B cell (primary cell): ENCODE measurements around the gene HS3ST2. TPM values are rescaled to one million over a fixed set of nuclear protein-coding genes. Genes with fewer than 3 reads are reported as not detected.

Experiments
- ATAC-seq: fragments of 200-7000 bp; cut with Tn5 transposase; one replicate; pipeline ENCODE4 v1.10.0; 2021; ENCODE audit warnings: low read depth, mild to moderate bottlenecking, moderate number of reproducible peaks, moderate library complexity
- CTCF ChIA-PET: fragments of 350-600 bp; sonication (Branson Sonifier 250); formaldehyde crosslinking; loops from one replicate; lab custom pipeline; 2021; ENCODE audit warnings: antibody characterized with exemption, inconsistent platforms; lab: Charles Lee
- POLR2A ChIA-PET: fragments of 350-600 bp; sonication (Branson Sonifier 250); formaldehyde crosslinking; loops from one replicate; lab custom pipeline; 2021; ENCODE audit warnings: antibody characterized with exemption; lab: Charles Lee
- DNase-seq: peaks from one replicate; pipeline ENCODE4 v3.0.0; 2013
- H2AFZ ChIP-seq: 2 replicates; pipeline ENCODE4 v1.6.1; 2012; ENCODE audit warnings: mild to moderate bottlenecking, low read depth, low read length; ENCODE audit not compliant: insufficient read depth, poor library complexity, severe bottlenecking
- H3K27ac ChIP-seq, 2 donors: 1 replicate in 1 of 2; 2 replicates in 1 of 2; pipeline ENCODE4 v1.5.1; 2012 to 2013; ENCODE audit warnings: low read length in 2 of 2, mild to moderate bottlenecking in 2 of 2, moderate library complexity in 1 of 2
- H3K27me3 ChIP-seq, 4 experiments: fragments of 200-600 bp in 1 of 4; sonication (generic) in 1 of 4; replicated peaks in 1 of 4; 1 replicate in 2 of 4; 2 replicates in 2 of 4; pipeline versions ENCODE4 v1.6.1 to v1.7.0; 2013 to 2016; ENCODE audit warnings: low read length in 3 of 4, mild to moderate bottlenecking in 2 of 4, mixed read lengths in 1 of 4, moderate library complexity in 1 of 4; ENCODE audit not compliant: insufficient read depth in 4 of 4, control insufficient read depth in 3 of 4; ENCODE audit errors: control extremely low read depth in 1 of 4
- H3K36me3 ChIP-seq, 2 experiments: replicated peaks in 1 of 2; 1 replicate in 1 of 2; 2 replicates in 1 of 2; pipeline versions ENCODE4 v1.6.1 to v1.7.1; 2013; ENCODE audit warnings: low read length in 1 of 2; ENCODE audit not compliant: insufficient read depth in 2 of 2, control insufficient read depth in 1 of 2; ENCODE audit errors: control extremely low read depth in 1 of 2, extremely low read depth in 1 of 2
- H3K4me1 ChIP-seq, 2 donors: fragments of 200-600 bp in 1 of 2; sonication (generic) in 1 of 2; 1 replicate in 1 of 2; 2 replicates in 1 of 2; pipeline versions ENCODE4 v1.5.1 to v1.6.1; 2013 to 2017; ENCODE audit warnings: low read length in 2 of 2; ENCODE audit not compliant: control insufficient read depth in 2 of 2, insufficient read depth in 2 of 2
- H3K4me2 ChIP-seq: replicated peaks from 2 replicates; pipeline ENCODE3; 2012; ENCODE audit warnings: mild to moderate bottlenecking, low read depth, low read length; ENCODE audit not compliant: poor library complexity, severe bottlenecking
- H3K4me3 ChIP-seq, 5 experiments: fragments of 200-600 bp in 1 of 5; sonication (generic) in 1 of 5; 1 replicate in 3 of 5; 2 replicates in 2 of 5; pipeline versions ENCODE4 v1.5.1 to v1.7.0; 2011 to 2016; ENCODE audit warnings: low read length in 4 of 5, mild to moderate bottlenecking in 4 of 5, low read depth in 2 of 5, control low read depth in 1 of 5, moderate library complexity in 1 of 5; ENCODE audit not compliant: insufficient read depth in 1 of 5; ENCODE audit errors: control extremely low read depth in 1 of 5, extremely low read depth in 1 of 5
- H3K79me2 ChIP-seq: fragments of 200-600 bp; sonication (generic); one replicate; pipeline ENCODE4 v1.6.0; 2016; ENCODE audit warnings: low read length; ENCODE audit not compliant: control insufficient read depth, insufficient read depth
- H3K9ac ChIP-seq: fragments of 200-600 bp; sonication (generic); 2 replicates; pipeline ENCODE4 v1.6.1; 2017; ENCODE audit warnings: mild to moderate bottlenecking, low read length, moderate library complexity
- H3K9me3 ChIP-seq, 3 donors: one replicate each; pipeline versions ENCODE4 v1.6.1 to v1.7.1; 2013; ENCODE audit warnings: low read length in 2 of 3; ENCODE audit not compliant: control insufficient read depth in 2 of 3, insufficient read depth in 1 of 3; ENCODE audit errors: control extremely low read depth in 1 of 3
- H4K20me1 ChIP-seq: 2 replicates; pipeline ENCODE4 v1.6.0; 2012; ENCODE audit warnings: mild to moderate bottlenecking, low read length; ENCODE audit not compliant: insufficient read depth, control insufficient read depth, poor library complexity, severe bottlenecking
- H3K27ac Mint-ChIP-seq: one replicate; pipeline ENCODE4 v1.8.0; 2021; ENCODE audit warnings: mixed read lengths
- H3K27me3 Mint-ChIP-seq: one replicate; pipeline ENCODE4 v1.8.0; 2021; ENCODE audit warnings: mixed read lengths
- H3K4me1 Mint-ChIP-seq: one replicate; pipeline ENCODE4 v1.8.0; 2021; ENCODE audit warnings: mixed read lengths
- H3K4me3 Mint-ChIP-seq: one replicate; pipeline ENCODE4 v1.8.0; 2021; ENCODE audit warnings: mixed read lengths
- H3K9me3 Mint-ChIP-seq: one replicate; pipeline ENCODE4 v1.8.0; 2022; ENCODE audit warnings: mixed read lengths; ENCODE audit not compliant: insufficient read depth
- CTCF ChIP-seq: fragments of 200-600 bp; IDR thresholded peaks from one replicate; pipeline ENCODE4 v1.8.0; 2022; ENCODE audit warnings: antibody characterized with exemption, mild to moderate bottlenecking
- EZH2 ChIP-seq: IDR thresholded peaks from 2 replicates; pipeline ENCODE4 v1.6.1; 2012; ENCODE audit warnings: borderline replicate concordance, low read depth, mild to moderate bottlenecking, moderate library complexity, low read length; ENCODE audit not compliant: insufficient read depth, poor library complexity, severe bottlenecking
- WGBS: methylation state at CpG from one replicate; pipeline ENCODE4 v1.1.5; 2013; ENCODE audit warnings: missing lambda C conversion rate; ENCODE audit not compliant: insufficient coverage; 5-methylcytosine and 5-hydroxymethylcytosine counted together
- intact Hi-C: fragments of 100-400 bp; cut with micrococcal nuclease; formaldehyde crosslinking; loops from one replicate; pipeline ENCODE4 v1.10.0; 2022
- polyA plus RNA-seq: library from polyadenylated mRNA; depleted of rRNA; stranded (reverse); fragments of >200 nt; gene quantifications from 2 replicates; pipeline ENCODE4 v1.2.3, GENCODE V29; 2012
- total RNA-seq, 2 donors: library from RNA; stranded (reverse); fragments of 120-200 nt in 1 of 2; gene quantifications; 1 replicate in 1 of 2; 2 replicates in 1 of 2; pipeline versions ENCODE4 v1.2.3 to v1.2.4, GENCODE V29; 2013 to 2022

Gene HS3ST2
- total and polyA plus RNA-seq, 2 donors (not counting 1 experiment from before 2014, with no cell fraction given) = not detected

GRCh38 chr16:22787466-22788192 is 26.3 kb upstream of the HS3ST2 start:
- H3K27me3 Mint-ChIP-seq = peaks cover 27% of the 10 kb centered on the region
- no peak overlapping the region for H3K4me3 ChIP-seq
- no peak overlapping the region for H3K4me2 ChIP-seq
- H3K36me3 ChIP-seq = no peaks in the 10 kb centered on the region
- 7% methylated on average over 4 of the region's 10 CpGs for WGBS
- intact Hi-C loops = no loop called here
- CTCF ChIA-PET = no interaction called here
- no peak overlapping the region for H2AFZ ChIP-seq
- no peak overlapping the region for H3K9ac ChIP-seq
- H3K4me1 Mint-ChIP-seq = no peaks in the 10 kb centered on the region
- H3K4me1 ChIP-seq = no peaks in the 10 kb centered on the region
- H3K27me3 ChIP-seq = peaks cover 0 to 4% (median 0%) of the 10 kb centered on the region in 4 experiments
- H4K20me1 ChIP-seq = no peaks in the 10 kb centered on the region
- no peak for TF ChIP-seq CTCF
- ATAC-seq (no peak), DNase-seq (no peak)
- no peaks in the 10 kb centered on the region for H3K79me2 ChIP-seq
- H3K9me3 ChIP-seq = no peaks in the 10 kb centered on the region
- H3K27ac ChIP-seq = no peak overlapping the region
- POLR2A ChIA-PET = no interaction called here
- no peak overlapping the region for H3K27ac Mint-ChIP-seq
- H3K9me3 Mint-ChIP-seq = no peaks in the 10 kb centered on the region
- no peak overlapping the region for H3K4me3 Mint-ChIP-seq

GRCh38 chr16:22788193-22788530 is 25.8 kb upstream of the HS3ST2 start:
- ATAC-seq (no peak), DNase-seq (no peak)
- no peak overlapping the region for H3K4me2 ChIP-seq
- H3K27ac ChIP-seq = no peak overlapping the region
- intact Hi-C loops = no loop called here
- no peaks in the 10 kb centered on the region for H3K9me3 ChIP-seq
- peaks cover 0 to 4% (median 0%) of the 10 kb centered on the region in 4 experiments for H3K27me3 ChIP-seq
- TF ChIP-seq EZH2 (no peak), CTCF (no peak)
- 44% methylated on average over 2 of the region's 3 CpGs for WGBS
- Mint-ChIP-seq H3K27ac (no peak overlapping the region), H3K27me3 (peaks cover 27% of the 10 kb centered on the region), H3K9me3 (no peaks in the 10 kb centered on the region), H3K4me3 (no peak overlapping the region), H3K4me1 (no peaks in the 10 kb centered on the region)
- no peaks in the 10 kb centered on the region for H3K79me2 ChIP-seq
- no peak overlapping the region for H3K9ac ChIP-seq
- CTCF ChIA-PET = no interaction called here
- no peaks in the 10 kb centered on the region for H4K20me1 ChIP-seq
- no peak overlapping the region for H2AFZ ChIP-seq
- POLR2A ChIA-PET = no interaction called here
- H3K4me1 ChIP-seq = no peaks in the 10 kb centered on the region
- H3K36me3 ChIP-seq = no peaks in the 10 kb centered on the region
- no peak overlapping the region for H3K4me3 ChIP-seq
